ENCODE results near the gene PDS5B.
A peak's percentile ranks its signal among the peaks of the same experiment; 100 is the strongest.

The PDS5B gene

DNA sequence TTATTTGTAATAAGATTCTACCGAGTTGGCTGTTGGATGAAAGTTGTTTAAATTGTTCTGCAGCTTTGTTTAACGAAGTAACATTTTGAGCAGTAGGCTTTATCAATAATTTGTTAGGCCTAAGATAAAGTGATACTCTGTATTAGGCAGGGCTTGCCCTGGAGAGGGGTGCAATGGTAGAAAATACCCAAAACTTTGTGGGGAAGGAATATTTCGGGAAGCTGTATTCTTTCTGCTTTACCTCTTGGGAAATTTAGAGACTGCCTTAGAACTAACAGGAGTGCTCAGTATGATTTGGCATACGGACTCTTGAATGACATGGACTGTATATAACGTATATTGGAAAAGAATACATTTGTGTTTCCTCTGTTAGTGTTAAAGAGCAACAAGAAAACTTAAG lies 2.5 kb downstream of the PDS5B start:
- DNase-seq (ENCODE audit: low read depth), result no peak

DNA sequence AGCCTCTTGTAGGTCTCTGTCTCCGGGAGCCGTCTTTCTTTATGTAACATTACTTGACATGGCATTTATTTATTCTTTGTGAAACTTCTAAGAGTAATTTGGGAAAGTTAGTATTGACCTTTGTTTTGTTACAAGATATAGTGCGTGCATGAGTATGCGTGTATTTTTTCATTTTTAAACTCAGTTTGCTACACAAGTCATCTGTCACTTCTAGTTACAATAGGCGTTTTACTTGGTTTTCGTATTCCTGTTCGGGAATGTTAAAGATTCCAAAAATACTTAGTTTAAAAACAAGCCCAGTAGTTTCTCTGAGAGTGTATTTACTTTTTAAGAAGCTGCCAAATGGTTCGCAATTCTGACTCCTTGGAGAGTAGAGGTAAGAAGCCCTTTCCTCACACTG lies 3.2 kb downstream of the PDS5B start:
- DNase-seq (ENCODE audit: low read depth), result no peak

GRCh38 chr13:32590266-32590665 lies 4.0 kb downstream of the PDS5B start:
- no peak for DNase-seq (ENCODE audit: low read depth)

DNA sequence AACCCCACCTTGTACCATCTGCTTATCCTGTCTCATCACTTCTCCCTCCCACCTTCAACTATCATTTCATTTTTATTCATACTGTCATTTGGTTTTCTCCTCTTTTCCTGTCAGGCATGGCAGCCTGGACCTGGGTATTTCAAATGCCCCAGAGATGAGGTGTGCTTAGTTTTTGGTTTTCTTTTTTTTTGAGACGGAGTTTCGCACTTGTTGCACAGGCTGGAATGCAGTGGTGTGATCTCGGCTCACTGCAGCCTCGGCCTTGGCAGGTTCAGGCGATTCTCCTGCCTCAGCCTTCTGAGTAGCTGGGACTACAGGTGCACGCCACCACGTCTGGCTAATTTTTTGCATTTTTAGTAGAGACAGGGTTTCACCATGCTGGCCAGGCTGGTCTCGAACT lies 5.8 kb downstream of the PDS5B start:
- DNase-seq (ENCODE audit: low read depth), result no peak

- no peak for DNase-seq (ENCODE audit: low read depth)
These were observed 8.0 kb downstream of the PDS5B start for GRCh38 chr13:32594157-32594738.

- DNase-seq (ENCODE audit: low read depth), result no peak
These were observed 9.1 kb downstream of the PDS5B start for GRCh38 chr13:32595306-32595705.

DNA sequence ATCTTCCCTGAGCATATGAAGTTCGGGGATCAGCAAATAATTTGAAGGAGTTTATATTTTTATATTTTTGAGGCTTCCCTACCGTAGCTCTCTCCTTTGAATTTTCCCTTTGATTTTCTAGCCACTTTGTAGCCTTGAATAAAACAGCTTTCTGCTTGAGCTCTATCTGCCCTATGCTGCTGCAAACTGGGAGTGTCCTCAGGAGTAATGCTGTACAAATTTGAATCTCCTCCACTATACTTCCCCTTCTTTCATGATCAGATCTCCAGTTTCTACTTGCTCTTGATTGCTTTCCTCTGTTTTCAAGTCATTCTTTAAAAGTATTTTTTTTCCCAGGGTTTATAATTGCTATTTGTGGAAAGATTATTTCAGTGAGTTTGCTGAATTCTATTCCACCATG lies 14.6 kb downstream of the PDS5B start:
- no peak for DNase-seq (ENCODE audit: low read depth)

- no peak for DNase-seq (ENCODE audit: low read depth)
These were observed 23.2 kb downstream of the PDS5B start for GRCh38 chr13:32609428-32609827.

- DNase-seq (ENCODE audit: low read depth), result no peak
These were observed 24.3 kb downstream of the PDS5B start for GRCh38 chr13:32610538-32610937.

- no peak for DNase-seq (ENCODE audit: low read depth)
These were observed 24.7 kb downstream of the PDS5B start for GRCh38 chr13:32610977-32611376.

- no peak for DNase-seq (ENCODE audit: low read depth)
These were observed 30.7 kb downstream of the PDS5B start for GRCh38 chr13:32616883-32617511.

- DNase-seq (ENCODE audit: low read depth), result no peak
These were observed 36.6 kb downstream of the PDS5B start for GRCh38 chr13:32622827-32623226.

- DNase-seq (ENCODE audit: low read depth), result peak; percentile 27
These were observed 38.2 kb downstream of the PDS5B start for GRCh38 chr13:32624441-32624840.

DNA sequence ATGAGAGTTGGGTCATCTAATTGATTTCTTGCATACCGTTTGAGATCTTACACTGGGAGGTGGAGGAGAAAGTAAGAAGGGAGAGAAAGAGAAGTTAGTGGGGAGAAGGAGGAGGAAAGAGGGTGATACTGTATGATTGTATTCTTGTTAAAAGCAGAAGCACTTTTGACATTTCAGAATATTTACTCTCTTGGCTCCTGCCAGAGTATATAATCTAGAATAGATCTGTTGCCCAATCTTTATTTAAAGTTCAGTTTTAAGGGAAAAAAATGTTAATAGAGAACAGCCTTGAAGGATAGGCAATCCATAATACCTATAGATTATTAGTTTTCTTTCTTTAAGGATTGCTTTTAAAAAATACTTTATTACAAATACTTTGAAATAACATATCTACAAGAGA lies 41.5 kb downstream of the PDS5B start:
- DNase-seq (ENCODE audit: low read depth), result no peak

DNA sequence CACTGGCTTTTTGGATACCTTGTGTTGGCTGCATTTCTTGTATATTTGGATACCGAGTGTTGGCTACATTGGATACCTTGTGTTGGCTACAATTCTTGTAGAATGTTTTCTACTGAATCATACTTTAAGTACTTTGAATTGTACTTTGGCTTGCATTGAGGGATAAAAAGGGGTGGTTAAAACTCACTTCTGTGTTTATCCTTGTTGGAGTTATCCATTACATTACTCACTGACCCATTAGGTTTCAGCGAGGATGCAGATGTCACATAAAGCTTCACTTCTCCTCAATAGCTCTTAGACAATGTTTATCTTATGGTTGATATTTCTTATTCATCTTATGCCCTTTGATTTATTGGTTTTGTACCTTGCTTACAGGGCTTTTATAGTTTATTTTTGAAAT lies 43.1 kb downstream of the PDS5B start:
- no peak for DNase-seq (ENCODE audit: low read depth)

DNA sequence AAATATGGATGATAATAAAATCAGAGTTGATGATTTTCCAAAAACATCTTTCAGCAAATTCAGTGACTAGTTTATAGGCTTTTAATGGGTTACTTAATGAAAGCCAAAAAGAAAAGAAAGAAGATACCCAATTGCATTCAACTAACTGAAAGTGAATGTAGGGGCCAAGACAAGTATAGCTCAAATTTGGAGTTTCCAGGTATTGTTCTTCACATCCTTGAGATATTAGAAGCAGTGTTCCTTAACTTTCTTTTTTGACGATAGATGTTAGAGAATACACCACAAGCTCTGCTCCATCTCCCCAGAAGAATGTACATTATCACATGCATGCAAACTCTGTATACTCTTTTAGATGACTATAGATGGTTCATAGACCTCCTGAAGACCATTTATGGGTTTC lies 43.6 kb downstream of the PDS5B start:
- no peak for DNase-seq (ENCODE audit: low read depth)

DNA sequence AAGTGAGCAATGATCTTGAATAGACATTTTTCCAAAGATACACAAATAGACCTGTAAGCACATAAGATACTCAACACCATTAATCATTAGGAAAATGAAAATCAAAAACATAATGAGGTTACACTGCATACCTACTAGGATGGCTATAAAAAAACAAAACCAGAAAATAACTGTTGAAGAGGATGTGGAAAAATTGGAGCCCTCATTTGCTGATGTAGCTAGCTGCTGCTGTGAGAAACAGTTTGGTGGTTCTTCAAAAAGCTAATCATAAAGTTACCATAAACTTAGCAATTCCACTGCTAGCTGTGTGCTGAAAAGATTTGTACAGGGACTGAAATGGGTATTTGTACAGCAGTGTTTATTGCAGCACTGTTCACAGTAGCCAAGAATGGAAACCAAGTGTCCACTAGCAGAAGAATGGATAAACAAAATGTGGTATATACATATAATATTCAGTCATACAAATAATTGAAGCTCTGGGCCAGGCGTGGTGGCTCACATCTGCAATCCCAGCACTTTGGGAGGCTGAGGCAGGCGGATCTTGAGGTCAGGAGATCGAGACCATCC lies 46.2 kb downstream of the PDS5B start:
- DNase-seq (ENCODE audit: low read depth), result no peak

DNA sequence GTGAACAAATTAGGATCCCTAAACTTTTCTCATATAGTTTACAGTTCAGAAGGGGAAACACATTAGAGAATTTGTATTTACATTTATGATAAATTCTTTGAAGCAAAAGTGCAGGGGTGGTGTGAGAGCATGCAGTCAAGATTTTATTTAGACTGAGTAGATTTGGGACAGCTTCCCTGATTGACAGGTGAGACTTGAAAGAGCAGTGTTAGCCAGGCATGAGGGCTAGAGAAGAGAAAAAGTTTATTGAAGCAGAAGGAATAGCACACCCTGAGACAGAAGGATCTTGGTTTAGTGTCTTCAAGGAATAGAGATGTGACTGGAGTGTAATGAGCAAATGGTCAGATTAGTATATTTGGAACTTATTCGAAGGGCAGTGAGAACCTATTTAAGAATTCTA lies 50.5 kb downstream of the PDS5B start:
- DNase-seq (ENCODE audit: low read depth), result no peak

DNA sequence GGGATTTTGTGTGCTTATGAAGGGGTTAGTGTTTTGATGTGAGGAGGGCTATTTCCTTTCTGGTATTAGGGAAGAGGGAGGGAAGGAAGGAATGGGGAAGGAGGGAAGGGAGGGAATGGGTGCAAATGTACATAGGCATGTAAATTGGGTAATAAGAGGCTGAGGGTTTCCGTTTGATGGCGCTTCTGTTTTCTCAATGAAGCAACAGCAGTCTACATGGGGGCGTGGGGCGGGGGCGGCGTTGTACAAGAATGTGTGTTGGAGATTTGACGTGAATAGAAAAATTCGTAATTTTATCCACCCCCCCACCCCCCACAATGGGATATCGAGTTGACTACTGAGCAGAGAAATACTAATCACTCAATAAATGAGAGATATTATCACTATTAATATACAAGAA lies 52.5 kb downstream of the PDS5B start:
- DNase-seq (ENCODE audit: low read depth), result no peak

DNA sequence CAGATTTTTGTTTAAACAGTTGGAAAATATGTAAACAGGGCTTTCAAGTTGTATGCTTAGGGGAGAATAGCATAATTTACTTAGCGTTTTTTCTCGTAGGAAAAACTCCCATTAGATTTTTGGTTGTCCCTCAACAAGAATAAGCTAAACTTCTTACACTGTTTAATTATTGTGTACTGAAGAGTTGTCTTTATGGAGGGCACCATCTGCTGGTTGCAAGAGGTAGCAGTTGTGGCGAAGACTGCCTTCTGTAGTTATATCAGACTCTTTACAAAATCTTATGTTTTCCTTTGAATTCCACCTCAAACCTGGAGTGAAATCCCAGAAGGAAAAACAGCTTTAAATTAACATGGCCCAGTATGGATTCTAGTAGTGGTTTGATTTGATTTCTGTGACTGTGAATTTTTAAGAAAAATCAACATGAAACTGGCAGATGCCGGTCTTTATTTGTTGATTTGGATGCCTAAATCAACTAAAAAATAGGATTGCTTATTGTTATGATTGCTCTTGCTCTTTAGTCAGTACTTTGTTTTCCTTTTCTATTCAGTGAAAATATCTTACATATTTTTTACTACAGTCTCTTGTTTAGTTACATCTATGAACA lies 53.4 kb downstream of the PDS5B start:
- DNase-seq (ENCODE audit: low read depth), result no peak

DNA sequence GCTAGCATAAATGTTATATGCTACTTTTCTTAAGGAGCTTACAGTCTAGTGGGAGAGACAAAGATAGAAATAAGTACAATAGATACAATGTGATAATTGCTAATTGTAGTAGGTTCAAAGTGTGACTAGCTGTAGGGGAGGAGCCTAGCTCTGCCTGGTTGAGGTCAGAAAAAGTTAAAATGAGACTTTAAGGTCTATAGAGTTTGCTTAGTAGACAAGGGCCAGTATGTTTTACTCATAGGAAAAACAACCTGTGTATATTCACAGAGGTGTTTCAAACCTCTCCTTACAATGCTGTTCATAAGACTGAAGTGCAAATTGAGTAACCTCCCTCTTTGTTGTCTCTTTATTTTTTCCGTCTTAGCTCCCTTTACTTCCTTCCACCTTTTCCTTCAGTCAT lies 56.1 kb downstream of the PDS5B start:
- no peak for DNase-seq (ENCODE audit: low read depth)

- DNase-seq (ENCODE audit: low read depth), result no peak
These were observed 56.6 kb downstream of the PDS5B start for GRCh38 chr13:32642858-32643257.

- no peak for DNase-seq (ENCODE audit: low read depth)
These were observed 59.6 kb downstream of the PDS5B start for GRCh38 chr13:32645854-32646253.

- DNase-seq (ENCODE audit: low read depth), result no peak
These were observed 61.7 kb downstream of the PDS5B start for GRCh38 chr13:32647926-32648325.
